Fibroblast of mammary gland (primary cell): Measurements from ENCODE around the gene ANKRA2.
"Not testable (repeated sequence)": the region's sequence is repeated elsewhere in the genome, so short reads cannot be mapped to it uniquely, and the experiment has no call there.

Experiments
- DNase-seq: peaks from one replicate; pipeline ENCODE4 v3.0.0-alpha.2; 2010; ENCODE audit warnings: low read depth
- H3K4me3 ChIP-seq: 2 replicates; pipeline ENCODE4 v1.5.1; 2011; ENCODE audit warnings: low read depth, mild to moderate bottlenecking, low read length, moderate library complexity; ENCODE audit not compliant: control insufficient read depth
- CTCF ChIP-seq: conservative IDR thresholded peaks from 2 replicates; pipeline ENCODE4 v1.5.1; 2011; ENCODE audit warnings: low read depth, low read length, inconsistent platforms; ENCODE audit not compliant: control insufficient read depth, insufficient read depth

ANKRA2 gene

GRCh38 chr5:73513996-73514395 lies 51.4 kb downstream of the ANKRA2 start:
- TF ChIP-seq CTCF: no peak
- no peak for DNase-seq
- no peak overlapping the region for H3K4me3 ChIP-seq

DNA sequence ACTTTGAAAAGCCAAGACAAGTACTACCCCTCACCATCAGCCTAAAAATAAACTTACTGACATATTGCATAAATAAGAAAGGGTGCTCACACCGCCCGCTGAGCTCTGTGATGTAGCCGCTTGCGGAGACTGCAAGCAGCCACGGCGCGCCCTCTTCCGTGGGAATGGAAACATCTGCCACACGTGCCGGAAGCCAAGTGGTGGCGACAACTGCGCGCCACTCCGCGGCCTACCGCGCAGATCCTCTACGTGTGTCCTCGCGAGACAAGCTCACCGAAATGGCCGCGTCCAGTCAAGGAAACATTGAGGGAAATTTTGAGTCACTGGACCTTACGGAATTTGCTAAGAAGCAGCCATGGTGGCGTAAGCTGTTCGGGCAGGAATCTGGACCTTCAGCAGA lies 56.9 kb downstream of the ANKRA2 start:
- not testable (repeated sequence) for H3K4me3 ChIP-seq, DNase-seq

GRCh38 chr5:73507062-73507461 lies 58.4 kb downstream of the ANKRA2 start:
- no peak for DNase-seq
- no peak for TF ChIP-seq CTCF
- no peak overlapping the region for H3K4me3 ChIP-seq

DNA sequence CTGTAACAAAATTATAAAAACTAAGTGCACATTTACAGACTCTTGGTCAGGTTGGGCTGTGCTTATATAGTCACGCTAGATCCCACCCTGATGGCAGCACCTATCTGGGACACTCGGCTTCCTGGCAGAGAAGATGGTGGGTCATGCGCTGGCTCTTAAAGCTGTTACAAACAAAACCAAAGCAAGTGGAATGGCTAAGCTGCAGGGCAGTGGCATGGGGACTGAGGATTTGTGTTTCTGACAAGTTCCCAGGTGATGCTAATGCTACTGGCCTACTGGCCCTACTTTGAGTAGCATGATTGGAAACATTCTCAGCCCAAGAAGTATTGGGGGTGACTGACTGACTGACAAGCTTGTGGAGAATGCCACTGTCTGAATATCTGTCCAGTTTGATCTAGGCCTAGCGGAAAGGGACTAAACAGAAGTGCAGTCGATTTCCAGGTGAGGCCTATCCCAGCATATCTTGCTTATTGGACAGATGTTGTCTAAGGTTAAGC lies 58.9 kb downstream of the ANKRA2 start:
- no peak for DNase-seq
- no peak for TF ChIP-seq CTCF
- H3K4me3 ChIP-seq: no peak overlapping the region
